Measurements from ENCODE around the gene CYP24A1. TPM values are rescaled to one million over a fixed set of nuclear protein-coding genes. Genes with fewer than 3 reads are reported as not detected.
A peak's percentile ranks its signal among the peaks of the same experiment; 100 is the strongest.

Gene CYP24A1
- total RNA-seq, 4 donors from 2014 or later: 0.10 to 0.71 (median 0.69) TPM; not detected in 1

DNA sequence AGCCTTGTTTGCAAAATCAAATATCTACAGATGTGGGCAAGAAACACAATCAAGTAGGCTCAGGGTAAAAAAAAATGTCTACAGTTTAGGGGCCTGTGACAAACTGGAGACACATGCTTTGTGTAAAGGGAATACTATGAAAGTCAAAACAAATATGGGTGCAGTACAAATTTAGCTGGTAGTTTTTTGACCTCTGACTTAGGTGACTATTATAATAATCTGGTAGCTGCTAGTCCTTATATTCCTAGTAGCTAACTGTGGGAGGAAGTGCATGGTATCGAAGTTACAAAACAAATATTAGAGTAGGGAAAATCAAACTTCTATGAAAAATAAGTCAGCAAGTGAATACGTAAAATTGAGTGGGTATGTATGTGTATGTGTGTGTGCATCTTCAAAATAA, 35.4 kb downstream of the CYP24A1 start:
- no peak for DNase-seq (ENCODE audit: low spot score in 2 of 2)
- intact Hi-C loops (cut with DNase I; ENCODE audit: low total_unique reads): no loop called here
- H3K4me3 ChIP-seq (ENCODE audit: low read depth, poor library complexity, severe bottlenecking): no peak overlapping the region
- no peak for TF ChIP-seq CTCF (IDR thresholded peaks at IDR 0.05)
- TF ChIP-seq POLR2A (IDR thresholded peaks at IDR 0.05): no peak
- 84 to 86% methylated on average over 2 of the region's 2 CpGs for WGBS, 2 donors

GRCh38 chr20:54137115-54137514, 36.7 kb downstream of the CYP24A1 start:
- no peak overlapping the region for H3K4me3 ChIP-seq (ENCODE audit: low read depth, poor library complexity, severe bottlenecking)
- TF ChIP-seq POLR2A (IDR thresholded peaks at IDR 0.05) (no peak), CTCF (IDR thresholded peaks at IDR 0.05) (no peak)
- WGBS, 2 donors: 76 to 84% methylated on average over 5 of the region's 5 CpGs
- intact Hi-C loops (cut with DNase I; ENCODE audit: low total_unique reads): no loop called here
- no peak for DNase-seq (ENCODE audit: low spot score in 2 of 2)

GRCh38 chr20:54134445-54135220, 39.2 kb downstream of the CYP24A1 start:
- intact Hi-C loops (cut with DNase I; ENCODE audit: low total_unique reads): no loop called here
- no peak for DNase-seq (ENCODE audit: low spot score in 2 of 2)
- H3K4me3 ChIP-seq (ENCODE audit: low read depth, poor library complexity, severe bottlenecking): no peak overlapping the region
- WGBS, 2 donors: 88 to 91% methylated on average over 2 of the region's 2 CpGs
- TF ChIP-seq CTCF (IDR thresholded peaks at IDR 0.05) (no peak), POLR2A (IDR thresholded peaks at IDR 0.05) (no peak)

DNA sequence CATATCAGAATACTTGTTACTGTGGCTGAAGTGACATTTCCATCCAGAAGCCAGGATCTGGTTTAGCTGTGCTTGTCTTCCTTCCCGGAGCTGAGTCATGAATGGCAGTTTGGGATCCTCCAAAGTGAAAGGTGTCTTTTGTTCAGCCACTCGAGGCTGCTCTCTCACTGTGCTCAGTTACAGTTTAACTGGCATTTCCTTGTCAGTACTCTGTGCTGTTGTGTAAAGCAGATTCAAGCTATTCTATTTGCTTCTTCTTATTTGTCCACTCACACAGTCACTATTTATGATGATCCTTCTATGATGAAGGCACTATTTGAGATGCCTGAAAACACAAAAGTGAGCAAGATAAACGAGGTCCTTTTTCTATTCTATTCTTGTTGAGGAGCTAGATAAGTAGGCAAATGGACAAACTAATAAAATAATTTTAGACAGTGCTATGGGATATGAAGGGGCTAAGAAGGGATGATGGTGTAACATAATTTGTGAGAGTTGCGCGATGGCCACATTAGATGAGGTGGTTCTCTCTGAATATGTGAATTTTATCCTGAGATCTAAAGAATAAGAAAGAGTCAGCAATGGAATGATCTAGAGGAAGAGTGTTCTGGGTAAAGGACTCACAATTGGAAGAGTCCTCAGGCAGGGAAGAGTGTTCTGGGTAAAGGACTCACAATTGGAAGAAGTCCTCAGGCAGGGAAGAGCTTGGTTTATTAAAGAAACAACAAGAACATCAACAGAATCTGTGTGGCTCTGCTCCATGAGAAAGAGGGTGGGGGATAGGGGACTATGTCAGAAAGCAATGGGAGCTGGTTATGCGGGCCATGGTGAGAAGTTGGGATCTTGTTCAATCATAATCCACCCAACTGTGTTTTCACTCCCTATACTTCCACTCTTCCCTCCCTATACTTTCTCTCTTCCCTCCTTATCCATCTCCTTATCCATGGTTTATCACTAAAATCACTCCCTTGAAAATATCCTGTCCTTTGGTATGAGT, 40.1 kb downstream of the CYP24A1 start:
- DNase-seq (ENCODE audit: low spot score in 2 of 2): no peak
- 51 to 59% methylated on average over 6 of the region's 6 CpGs for WGBS, 2 donors
- no peak for TF ChIP-seq CTCF (IDR thresholded peaks at IDR 0.05)
- TF ChIP-seq POLR2A (IDR thresholded peaks at IDR 0.05): no peak
- intact Hi-C loops (cut with DNase I; ENCODE audit: low total_unique reads): no loop called here
- H3K4me3 ChIP-seq (ENCODE audit: low read depth, poor library complexity, severe bottlenecking): no peak overlapping the region

GRCh38 chr20:54132612-54133433, 41.0 kb downstream of the CYP24A1 start:
- peak in 1 of 2 donors; percentile 73 for DNase-seq (ENCODE audit: low spot score in 2 of 2)
- TF ChIP-seq POLR2A (IDR thresholded peaks at IDR 0.05) (no peak), CTCF (IDR thresholded peaks at IDR 0.05) (peak in 1 of 3 donors; percentile 16)
- intact Hi-C loops (cut with DNase I; ENCODE audit: low total_unique reads): no loop called here
- 20 to 21% methylated on average over 6 of the region's 6 CpGs for WGBS, 2 donors
- no peak overlapping the region for H3K4me3 ChIP-seq (ENCODE audit: low read depth, poor library complexity, severe bottlenecking)
